ENCODE data around the gene PRPF40B.
A peak's percentile ranks its signal among the peaks of the same experiment; 100 is the strongest.
"Not testable (repeated sequence)": the region's sequence is repeated elsewhere in the genome, so short reads cannot be mapped to it uniquely, and the experiment has no call there.

PRPF40B gene

DNA sequence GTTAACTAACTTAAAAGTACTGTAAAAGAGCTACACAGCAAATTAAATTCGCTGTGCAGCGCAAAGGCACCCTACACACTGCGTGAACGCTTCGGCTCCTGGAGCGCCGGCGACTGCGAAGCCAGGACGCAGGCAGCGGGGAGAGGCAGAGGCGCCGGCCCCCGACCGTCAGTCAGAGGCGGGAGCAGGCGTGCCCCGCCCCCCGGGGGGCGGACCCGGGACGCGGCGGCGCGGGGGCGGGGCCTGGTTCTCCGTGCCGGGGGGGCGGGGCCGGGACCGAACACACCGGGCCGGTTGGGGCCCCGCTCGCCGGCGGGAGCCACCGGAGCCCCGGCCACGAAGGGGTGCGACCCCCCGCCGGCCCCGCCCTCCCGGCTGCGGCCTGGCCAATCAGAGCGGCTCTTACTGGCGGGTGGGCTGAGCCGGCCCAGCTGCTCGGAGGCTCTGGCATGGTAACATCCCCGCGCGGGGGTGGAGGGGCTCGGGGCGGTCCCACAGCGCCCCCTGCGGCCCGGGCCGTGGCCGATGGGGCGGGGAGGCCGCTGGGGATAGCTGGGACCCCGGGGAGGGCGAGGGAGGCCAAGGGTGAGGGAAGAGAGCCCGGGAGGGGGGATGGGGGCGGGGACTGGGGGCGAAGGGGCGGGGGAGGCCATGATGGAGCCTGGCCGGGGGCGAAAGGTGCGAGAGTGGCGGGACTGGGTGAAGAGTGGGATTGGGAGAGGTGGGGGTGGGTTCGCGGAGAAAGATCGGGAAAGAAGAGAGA lies at the start of gene PRPF40B:
TSS of gene PRPF40B (plus strand) at position 420 of the 763 bp plus-strand sequence. CDS start at position 450, 30 bp downstream.
- DNase-seq, result peak; percentile 75

DNA sequence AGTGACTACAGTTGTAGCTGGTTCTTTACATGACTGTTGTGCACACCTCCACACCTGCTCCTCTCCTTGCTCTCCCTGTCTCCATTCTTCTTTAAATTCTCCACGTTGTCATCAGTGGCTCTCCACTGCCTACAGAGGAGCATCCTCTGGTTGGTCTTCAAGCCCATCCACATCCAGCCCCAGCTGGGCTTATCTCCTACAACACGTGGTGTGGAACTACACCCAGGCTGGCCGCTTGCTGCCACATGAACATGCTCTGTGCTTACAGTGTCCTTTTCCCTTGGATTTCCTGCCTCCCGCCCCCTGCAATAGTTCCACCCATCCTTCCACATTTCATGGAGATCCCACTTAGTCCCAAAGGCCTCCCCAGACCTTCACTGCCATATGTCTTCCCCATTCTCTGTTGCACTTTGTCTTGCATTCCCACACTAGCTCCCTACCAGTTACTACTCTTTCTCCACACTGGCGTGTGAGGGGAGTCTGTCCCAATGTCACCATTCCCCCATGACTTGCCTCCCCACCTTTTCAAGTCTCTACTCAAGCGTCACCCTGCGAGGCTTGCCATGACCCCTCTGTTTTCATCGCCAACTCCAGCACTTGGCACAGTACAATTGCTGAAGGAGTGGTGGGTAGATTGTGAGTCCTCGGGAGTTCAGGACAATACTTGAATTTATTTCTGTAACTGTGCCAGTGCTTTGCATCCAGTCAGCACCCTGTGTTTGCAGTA lies 45.6 kb upstream of the PRPF40B start:
- no peak for DNase-seq

DNA sequence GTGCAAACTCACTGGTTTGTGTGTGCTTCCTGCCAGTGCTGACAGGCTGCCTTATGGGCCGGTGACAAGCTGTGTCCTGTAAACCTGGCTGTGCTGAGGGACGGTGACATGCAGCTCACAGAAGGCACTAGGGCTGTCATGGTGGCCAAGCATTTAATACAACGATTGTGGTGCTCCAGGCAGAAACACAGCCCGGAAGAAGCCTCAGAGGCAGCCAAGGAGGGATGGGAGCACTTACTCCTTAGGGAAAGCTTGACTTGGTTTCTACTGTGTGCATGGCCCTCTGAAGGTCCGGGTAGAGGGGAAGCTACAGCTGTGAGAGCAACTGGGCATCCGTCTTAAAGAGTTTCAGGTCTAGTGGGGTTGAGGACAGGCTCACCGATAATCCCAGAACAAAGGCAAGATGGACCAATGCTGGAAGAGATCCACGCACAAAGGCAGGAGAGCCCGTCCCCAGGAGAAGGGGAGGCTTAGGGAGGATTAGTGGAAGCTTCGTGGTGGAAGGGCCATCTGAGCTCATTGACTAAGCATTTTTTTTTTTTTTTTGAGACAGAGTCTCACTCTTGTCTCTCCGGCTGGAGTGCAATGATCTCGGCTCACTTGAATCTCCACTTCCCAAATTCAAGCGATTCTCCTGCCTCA lies 44.8 kb upstream of the PRPF40B start:
- DNase-seq, result no peak

DNA sequence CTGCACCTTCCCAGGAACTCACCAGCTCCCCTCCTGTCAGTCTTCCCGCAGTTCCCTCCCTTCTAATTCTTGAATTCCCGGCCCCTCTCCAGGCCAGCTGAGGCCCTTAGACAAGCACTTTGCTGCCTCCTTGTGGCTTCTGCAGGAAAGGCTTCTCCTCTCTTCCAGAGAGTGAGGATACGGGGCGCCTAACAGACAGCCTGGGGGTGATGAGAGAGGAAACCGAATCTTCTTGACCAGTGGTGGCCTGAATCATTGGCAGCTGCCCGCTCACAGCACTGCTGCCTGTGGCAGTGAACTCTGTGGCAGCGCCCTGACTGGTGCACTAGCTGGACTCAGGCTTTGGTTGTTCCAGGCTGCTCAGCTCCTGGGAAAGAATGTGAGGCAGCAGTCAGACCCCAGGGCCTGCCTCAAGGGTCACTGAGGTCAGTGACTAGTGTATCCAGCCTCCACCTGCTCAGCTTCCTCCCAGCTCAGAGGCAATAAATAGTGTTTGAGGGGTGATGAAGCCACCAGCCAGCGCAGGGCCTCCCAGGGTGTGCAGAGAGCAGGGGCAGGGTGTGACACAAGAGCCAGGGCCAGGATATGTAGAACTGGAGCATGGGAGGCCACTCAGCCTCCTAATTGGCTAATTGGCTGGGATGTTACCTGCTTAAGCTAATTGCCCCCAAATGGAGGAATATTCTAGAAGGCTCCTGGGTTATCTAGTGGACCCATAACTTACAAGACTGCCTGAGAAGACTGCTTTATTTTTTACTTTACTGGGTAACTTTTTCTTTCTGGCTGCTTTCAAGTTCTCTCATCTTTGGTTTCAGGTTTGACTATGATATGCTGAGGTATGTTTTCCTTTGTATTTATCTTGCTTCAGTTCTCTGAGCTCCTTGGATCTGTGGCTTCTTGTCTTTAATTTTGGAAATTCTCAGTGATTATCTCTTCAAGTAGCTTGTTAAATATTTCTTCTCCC lies 42.5 kb upstream of the PRPF40B start:
- peak; percentile 31 for DNase-seq

DNA sequence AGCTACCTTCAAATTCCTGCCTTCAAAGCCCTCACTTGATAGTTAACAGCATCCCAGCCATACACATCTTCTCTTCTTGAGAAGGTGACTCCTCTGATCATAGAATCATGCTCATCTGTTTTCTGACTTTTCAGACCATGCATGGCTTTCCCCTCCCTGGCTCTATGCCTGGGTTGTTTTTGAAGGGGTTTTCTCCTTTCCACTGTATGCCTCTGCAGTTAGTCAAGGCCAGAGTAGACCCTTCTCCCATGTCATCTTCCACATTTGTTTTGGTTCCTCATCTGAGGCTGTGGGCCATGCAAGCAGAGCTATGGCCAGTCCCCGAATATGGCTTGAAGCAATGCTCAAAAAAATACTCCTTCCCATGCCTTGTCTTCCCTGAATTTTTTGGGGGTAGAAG lies 41.2 kb upstream of the PRPF40B start:
- DNase-seq, result no peak

DNA sequence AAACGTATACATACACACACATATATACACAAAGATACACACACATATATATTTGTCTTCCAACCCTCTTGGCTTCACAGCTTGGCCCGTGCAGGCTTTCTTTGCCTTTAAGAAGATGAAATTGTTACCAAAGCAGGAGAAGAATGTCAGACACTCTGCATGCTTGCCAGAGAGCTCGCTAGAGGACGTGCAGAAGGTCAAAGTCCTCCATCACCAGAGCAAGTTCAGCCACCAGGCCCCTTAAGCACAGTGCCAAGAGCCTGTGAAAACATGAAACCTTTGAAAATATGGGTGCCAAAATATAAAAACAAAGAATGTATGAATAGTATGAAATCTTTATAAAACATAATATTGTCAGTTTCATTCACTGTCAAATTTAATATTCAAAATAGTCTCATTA lies 40.5 kb upstream of the PRPF40B start:
- DNase-seq, result no peak

DNA sequence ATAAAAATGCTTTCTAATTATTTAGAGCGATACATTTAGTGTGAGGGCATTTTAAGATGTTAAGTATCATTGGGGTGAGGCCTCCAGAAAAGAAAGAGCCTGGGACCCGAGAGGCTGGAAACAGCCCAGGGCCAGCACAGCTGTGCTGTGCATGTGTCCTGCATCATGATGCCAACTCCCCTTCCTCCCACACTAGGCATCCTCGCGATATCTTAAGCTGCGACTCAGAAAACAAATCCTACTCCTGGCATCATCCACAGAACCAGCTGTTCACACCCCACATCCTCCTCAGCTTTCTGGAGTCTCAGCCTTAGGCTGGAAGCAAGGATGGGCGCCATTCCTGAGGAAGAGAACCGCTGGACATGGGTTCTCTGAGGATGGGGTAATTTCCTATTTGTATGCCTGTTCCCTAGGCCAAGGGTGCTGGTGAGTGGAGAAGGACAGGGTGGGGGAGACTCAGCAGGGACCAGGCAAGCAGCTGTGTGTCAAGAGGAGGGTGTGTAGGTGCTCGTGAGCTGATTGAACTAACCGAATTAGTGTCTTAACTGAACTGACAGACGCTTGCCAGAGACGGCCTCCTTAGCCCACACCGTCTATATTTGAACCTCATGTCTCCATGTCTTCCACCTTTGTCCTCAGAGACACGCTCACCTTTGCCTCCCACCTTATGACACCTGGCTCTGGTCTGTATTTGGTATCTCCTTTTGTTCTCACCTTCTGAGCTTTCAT lies 39.8 kb upstream of the PRPF40B start:
- DNase-seq, result no peak

DNA sequence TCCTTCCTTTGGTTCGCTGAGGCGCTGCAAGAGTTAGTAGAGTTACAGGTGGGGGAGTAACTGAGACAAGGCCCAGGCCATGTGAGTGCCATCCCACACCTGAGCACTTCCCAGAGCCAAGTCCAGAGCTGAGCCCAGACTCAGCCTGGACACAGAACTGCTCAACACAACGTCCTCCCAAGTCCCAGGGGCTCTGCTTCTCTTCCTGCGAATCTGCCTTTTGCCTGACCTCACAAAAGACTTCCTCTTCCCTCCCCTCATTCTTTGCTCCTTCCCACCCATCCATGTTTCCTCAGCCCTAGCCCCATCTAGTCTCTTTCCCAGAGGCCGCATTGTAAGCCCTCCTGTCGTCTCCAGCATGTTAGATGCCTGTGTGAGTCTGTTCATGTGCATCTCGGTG lies 38.8 kb upstream of the PRPF40B start:
- DNase-seq, result no peak

DNA sequence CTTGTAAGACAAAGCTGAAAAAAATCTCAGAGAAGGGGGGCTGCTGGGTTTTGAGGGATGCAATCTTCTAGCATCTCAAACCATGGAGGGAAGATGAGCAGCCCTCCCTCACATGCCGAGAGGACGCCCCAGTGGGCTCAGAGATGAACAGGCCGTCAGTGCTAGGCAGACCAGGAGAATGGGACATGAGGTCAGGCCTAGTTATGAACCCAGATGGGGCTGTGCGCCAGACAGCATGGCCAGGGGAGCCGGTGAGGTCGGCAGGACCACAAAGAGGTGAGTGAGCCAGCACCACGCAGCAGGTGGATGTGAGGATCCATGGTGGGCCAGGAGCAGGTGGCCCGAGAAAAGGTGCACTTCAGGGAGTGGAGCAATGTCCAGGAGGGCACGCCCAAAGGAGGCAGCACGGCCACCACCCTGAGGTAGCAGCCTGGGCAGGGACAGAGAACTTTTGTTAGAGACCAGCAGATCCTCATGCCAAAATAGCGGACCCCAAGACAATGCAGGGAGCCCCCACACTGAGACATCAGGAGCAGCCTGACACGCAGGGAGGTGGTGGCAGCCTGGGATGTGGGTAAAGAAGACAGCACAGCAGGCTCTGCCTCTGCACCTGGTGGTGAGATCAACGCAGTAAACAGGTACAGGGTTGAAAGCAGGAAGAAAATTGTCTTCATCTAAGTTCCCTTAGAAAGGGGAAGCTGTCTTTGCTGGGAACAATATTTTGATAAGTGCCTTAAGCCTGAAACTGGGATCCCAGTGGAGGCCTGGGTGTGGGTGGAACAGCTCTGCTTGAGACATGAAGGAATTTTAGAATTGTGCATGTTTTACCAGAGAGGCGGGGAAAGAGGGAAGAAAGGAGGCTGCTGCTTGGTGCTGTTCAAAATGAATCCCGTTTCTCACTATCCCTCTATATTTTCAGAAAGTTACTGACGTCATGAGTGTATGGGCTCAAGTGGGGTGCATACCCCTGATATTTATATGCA lies 37.6 kb upstream of the PRPF40B start:
- DNase-seq, result no peak

DNA sequence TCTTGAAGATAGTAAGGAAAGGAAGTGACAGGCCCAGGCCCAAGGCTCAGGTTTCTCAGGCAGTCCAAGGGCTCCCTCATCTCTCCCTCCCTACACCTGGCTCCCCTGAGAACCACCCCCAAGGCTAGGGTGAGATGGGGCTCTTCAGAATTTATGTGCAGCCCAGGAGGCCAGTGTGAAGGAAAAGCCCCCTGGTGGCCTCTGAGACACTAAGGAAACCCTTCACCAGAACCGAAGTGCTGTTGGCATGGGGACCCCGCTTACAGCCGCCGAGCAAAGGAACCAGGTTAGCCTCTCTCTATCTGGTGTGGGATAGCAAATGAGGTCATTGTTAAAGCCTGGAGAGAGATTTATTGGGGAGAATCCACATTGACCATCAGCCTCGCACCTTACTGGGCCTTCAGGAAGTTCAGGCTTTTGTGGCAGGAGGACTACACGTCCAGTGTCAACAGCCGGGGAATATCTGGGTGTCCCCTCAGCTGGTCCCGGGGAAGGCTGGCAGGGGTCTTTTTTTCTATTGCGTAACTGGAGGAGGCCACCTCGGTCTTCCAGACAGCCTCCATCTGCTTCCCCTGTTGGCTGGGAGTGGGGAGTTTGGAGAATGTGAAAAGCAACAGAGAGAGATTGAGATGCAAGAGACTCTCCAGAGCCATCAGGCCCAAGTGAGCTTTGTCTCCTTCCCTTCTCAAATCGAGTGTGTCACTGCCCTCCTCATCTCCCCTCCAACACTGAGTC lies 36.0 kb upstream of the PRPF40B start:
- no peak for DNase-seq

DNA sequence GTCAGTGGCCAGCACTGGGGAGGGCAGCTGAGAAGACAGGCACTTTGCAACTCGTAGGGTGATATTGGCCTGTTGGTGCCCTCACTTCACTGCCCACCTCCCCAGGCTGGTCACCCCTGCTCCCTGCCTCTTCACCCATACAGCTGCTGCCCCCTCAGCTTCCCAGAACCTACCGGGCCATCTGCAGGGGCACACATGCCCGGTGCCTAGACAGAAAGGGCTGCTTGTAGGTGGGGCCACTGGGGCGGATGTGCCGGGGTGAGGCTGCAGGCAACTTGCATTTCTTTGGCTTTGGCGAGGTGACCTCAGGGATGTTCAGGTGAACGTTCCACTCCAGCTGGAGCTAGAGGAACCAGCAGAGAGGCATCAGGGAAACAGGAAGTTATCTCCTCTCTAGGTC lies 35.1 kb upstream of the PRPF40B start:
- no peak for DNase-seq

DNA sequence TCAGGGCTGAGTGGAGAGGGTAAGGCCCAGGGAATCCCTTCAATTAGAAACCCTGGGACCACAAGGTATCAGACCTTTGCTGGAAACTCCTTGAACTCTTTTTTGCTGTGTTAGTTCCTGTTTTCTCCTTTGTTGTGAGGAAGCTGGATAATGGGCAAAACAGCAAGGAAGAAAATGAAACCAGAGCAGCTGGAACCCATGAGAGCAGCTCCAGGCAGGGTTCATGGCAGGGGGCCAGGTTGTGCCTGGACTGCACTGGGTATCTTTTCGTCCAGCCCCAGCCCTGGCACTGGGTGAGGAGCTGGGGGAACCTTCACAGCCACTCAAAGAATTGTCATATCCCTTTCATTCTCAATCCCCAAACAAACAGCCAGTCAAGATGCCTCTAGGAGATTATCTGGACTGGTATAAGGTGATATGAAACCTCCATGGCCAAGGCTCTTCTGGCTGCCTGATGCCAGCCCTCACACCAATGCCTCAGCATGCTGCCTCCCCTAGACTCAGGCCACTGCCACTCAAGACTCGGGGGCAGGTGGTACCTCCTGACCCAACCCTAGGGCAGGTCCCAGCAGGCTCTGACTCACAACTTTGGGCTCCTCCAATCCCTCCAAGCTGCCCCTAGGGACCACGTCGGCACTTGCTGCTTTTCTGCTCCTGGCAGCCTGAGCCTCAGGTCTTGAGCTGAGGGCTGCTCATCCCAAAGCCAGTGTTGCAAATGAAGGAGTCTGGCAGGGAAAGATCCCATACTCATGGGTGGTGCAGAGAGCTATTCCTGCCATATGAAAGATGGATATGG lies 34.4 kb upstream of the PRPF40B start:
- no peak for DNase-seq

DNA sequence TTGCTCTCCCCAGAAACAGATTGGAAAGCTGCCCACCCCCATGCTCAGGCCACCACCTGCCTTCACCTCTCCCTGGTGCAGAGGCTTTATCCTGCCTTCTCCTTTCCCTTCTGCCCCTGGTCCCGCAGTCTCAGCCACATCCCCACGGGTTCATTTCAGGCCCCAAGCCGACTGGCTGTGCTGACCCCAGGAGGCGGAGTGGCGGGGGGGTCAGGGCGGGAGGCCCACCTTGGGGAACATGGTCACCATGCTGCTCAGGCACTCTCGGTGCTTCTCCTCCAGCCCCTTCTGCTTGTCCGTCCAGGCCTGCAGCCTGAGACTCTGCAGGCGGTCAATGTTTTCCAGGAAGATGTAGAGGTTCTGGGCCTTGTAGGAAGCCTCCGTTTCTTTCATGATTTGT lies 24.8 kb upstream of the PRPF40B start:
- DNase-seq, result no peak

DNA sequence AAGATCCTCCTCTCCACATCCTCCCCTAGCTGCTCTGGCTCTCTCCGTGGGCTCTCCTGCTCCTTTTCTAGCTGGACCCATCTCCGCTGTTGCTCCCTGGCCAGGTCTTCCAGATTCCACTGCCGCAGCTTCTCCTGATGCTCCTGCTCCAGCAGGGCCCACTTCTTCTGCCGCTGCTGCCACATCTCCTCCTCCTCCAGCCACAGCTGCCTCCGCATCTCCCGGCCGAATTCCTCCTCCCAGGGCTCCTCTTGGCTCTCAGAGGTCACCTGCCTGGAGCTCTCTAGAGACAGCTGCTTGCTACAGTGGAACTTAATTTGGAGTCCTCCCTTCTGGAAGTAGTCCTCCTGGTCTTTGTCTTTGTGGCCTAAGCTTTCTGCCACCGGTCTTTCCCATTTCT lies 23.4 kb upstream of the PRPF40B start:
- no peak for DNase-seq

DNA sequence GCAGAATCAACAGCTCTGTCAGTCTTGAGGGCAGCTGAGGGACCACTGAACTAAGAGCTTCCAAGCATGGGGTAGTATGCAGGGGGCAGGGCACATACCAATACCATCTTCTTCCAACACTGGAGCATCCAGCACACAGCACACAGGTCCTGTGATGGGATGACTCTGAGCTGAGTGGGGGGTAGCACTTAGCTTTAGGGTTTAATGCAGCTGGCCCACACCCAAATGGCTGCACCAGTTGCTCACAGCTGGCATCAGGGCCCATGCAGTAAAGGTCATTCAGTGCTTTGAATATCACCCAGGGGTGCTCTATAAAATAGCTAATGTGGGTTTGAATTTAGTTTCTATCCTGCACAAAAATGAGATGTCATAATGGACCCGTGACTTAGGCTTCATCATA lies 19.6 kb upstream of the PRPF40B start:
- DNase-seq, result no peak

DNA sequence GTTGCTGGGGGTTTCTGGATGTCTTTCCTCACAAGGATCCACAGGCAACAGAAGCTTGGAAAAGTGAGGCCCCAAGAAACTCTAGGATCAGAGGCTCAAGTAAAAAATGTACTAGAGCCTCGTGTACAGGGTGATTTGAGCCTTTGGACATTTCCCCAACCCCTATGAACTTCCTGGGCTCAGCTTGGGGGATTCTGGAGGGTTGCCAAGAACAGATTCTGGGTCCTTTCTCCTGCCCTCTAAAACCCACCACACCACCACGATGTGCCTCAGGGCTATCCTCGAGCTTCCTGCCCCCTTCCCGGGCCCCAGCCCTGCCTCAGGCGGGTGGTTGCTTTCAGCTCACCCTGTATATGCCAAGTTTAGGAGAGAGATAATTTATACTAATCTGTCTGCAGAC lies 18.5 kb upstream of the PRPF40B start:
- no peak for DNase-seq

DNA sequence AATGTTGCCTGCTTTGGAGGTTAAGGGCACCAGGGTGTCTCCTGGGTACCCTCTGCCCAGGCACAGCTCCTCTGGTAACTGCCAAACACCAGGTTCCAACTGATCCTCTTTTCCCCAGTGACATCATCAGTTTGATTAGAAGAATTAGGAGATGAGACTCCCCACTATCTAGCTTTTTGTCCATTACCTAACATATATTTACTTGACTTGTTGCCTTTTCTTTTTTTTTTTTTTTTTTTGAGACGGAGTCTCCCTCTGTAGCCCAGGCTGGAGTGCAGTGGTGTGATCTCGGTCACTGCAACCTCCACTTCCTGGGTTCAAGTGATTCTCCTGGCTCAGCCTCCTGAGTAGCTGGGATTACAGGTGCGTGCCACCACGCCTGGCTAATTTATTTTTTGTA lies 17.8 kb upstream of the PRPF40B start, which contains the start of gene FAM186B:
TSS of gene FAM186B (minus strand) at position 101 of the 400 bp plus-strand sequence. CDS start 162 bp downstream, outside the sequence.
- not testable (repeated sequence) for DNase-seq

DNA sequence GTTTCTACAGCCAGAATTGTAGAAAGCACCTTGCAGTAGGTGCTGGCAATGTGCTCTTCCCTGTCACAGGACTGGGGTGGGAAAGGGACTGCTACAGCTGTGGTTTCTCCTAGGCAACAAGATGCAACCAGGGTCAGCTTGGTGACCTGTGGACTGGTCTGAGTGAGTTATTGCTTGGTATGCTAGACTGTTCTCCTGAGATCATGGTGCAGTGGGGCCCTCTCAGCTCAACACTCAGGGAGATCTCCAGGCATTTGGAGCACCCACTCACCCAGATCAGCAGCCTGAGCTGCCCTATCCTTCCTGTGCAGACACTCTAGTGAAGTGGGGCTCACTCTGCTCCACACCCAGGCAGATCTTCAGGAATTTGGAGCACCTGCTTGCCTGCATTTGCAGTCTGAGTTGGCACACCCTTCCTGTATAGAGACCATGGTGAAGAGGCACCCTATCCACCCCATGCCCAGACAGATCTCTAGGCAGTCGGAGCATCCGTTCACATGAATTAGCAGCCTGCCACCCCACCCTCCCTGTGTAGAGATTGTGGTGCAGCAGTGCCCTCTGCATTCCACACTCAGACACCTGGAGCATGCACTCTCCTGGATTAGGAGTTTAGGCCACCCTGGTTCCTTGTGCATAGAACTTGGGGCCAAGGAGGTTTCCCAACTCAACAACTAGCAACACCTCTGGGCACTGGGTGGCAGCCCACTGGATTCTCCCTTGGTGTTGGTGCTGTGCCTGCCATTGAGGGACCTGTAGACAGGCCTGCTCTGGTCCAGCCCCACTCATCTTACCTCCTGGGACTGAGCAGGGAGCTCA lies 14.1 kb upstream of the PRPF40B start:
- DNase-seq, result no peak

All from activated T-cell treated with anti-CD3 and anti-CD28 coated beads for 4 hours (primary cell).